GM23248 (cell line): Measurements from ENCODE around the gene PPP1R37. TPM values are rescaled to one million over a fixed set of nuclear protein-coding genes. Genes with fewer than 3 reads are reported as not detected.

Experiments
- DNase-seq: peaks from one replicate; pipeline ENCODE4 v3.0.0-alpha.2; 2015
- H2AFZ ChIP-seq: fragments of 200-600 bp; sonication (generic); 2 replicates; pipeline ENCODE4 v1.6.1; 2016; ENCODE audit warnings: antibody characterized with exemption
- H3F3A ChIP-seq: fragments of 200-600 bp; sonication (generic); 2 replicates; pipeline ENCODE4 v1.6.1; 2016; ENCODE audit warnings: mild to moderate bottlenecking, antibody characterized with exemption, mixed run types; ENCODE audit not compliant: insufficient read depth
- H3K27ac ChIP-seq: fragments of 200-600 bp; sonication (generic); 2 replicates; pipeline ENCODE4 v1.5.1; 2016; ENCODE audit warnings: mild to moderate bottlenecking
- H3K27me3 ChIP-seq: fragments of 200-600 bp; sonication (generic); replicated peaks from 2 replicates; pipeline ENCODE4 v1.6.1; 2016; ENCODE audit warnings: mild to moderate bottlenecking; ENCODE audit not compliant: insufficient read depth
- H3K36me3 ChIP-seq: fragments of 200-600 bp; sonication (generic); 2 replicates; pipeline ENCODE4 v1.6.1; 2016; ENCODE audit warnings: low read depth, mild to moderate bottlenecking
- H3K4me1 ChIP-seq: fragments of 200-600 bp; sonication (generic); 2 replicates; pipeline ENCODE4 v1.6.1; 2016; ENCODE audit warnings: mild to moderate bottlenecking; ENCODE audit not compliant: insufficient read depth
- H3K4me2 ChIP-seq: fragments of 200-600 bp; sonication (generic); one replicate; pipeline ENCODE4 v1.6.1; 2016; ENCODE audit warnings: mild to moderate bottlenecking; ENCODE audit not compliant: unreplicated experiment
- H3K4me3 ChIP-seq: fragments of 200-600 bp; sonication (generic); 2 replicates; pipeline ENCODE4 v1.5.1; 2016; ENCODE audit warnings: mild to moderate bottlenecking
- H3K79me2 ChIP-seq: fragments of 200-600 bp; sonication (generic); 2 replicates; pipeline ENCODE4 v1.6.1; 2016; ENCODE audit warnings: mild to moderate bottlenecking; ENCODE audit not compliant: insufficient read depth
- H3K9ac ChIP-seq: fragments of 200-600 bp; sonication (generic); 2 replicates; pipeline ENCODE4 v1.6.1; 2016; ENCODE audit warnings: mild to moderate bottlenecking
- H3K9me2 ChIP-seq: fragments of 200-600 bp; sonication (generic); 2 replicates; pipeline ENCODE4 v1.6.1; 2016; ENCODE audit warnings: mixed run types, mild to moderate bottlenecking, moderate library complexity; ENCODE audit not compliant: insufficient read depth
- H3K9me3 ChIP-seq: fragments of 200-600 bp; sonication (generic); one replicate; pipeline ENCODE4 v1.6.1; 2017; ENCODE audit warnings: low read depth
- H4K20me1 ChIP-seq: fragments of 200-600 bp; sonication (generic); 2 replicates; pipeline ENCODE4 v1.6.0; 2016; ENCODE audit not compliant: insufficient read depth
- EZH2 ChIP-seq: fragments of 200-600 bp; sonication (generic); IDR thresholded peaks from 2 replicates; pipeline ENCODE4 v1.6.1; 2018; ENCODE audit warnings: antibody characterized with exemption, mild to moderate bottlenecking; ENCODE audit not compliant: insufficient read depth, poor library complexity, severe bottlenecking
- EZH2phosphoT487 ChIP-seq: fragments of 200-600 bp; sonication (generic); IDR thresholded peaks from 2 replicates; pipeline ENCODE4 v1.6.1; 2018; ENCODE audit warnings: antibody characterized with exemption, moderate library complexity, mild to moderate bottlenecking, low read depth; ENCODE audit not compliant: insufficient read depth
- WGBS, 2 experiments: methylation state at CpG; one replicate each; pipeline ENCODE4 v1.1.6; 2015 to 2017; ENCODE audit warnings: low lambda C conversion rate in 2 of 2, low coverage in 1 of 2; ENCODE audit errors: missing lambda C conversion rate in 2 of 2; 5-methylcytosine and 5-hydroxymethylcytosine counted together
- in situ Hi-C: fragments of 300-500 bp; cut with MboI; formaldehyde crosslinking; loops from 2 replicates; pipeline ENCODE4 v1.15.0; 2020
- polyA plus RNA-seq: library from polyadenylated mRNA; unstranded; fragments of >200 nt; fragmentation: Nextera tagmentation; extraction: Ambion mirVana; gene quantifications from 2 replicates; pipeline ENCODE4 v1.2.1, GENCODE V29; 2016
- total RNA-seq: library from RNA; depleted of rRNA; stranded (reverse); fragments of >200 nt; shearing (Covaris generic); gene quantifications from 2 replicates; pipeline ENCODE4 v1.2.3, GENCODE V29; 2014

PPP1R37 gene
- total and polyA plus RNA-seq, 2 experiments from 2014 or later = 1.9 to 43.8 TPM

- Histone ChIP-seq H3K27me3 (no peaks in the 10 kb centered on the region), H2AFZ (no peak overlapping the region), H3K4me2 (no peak overlapping the region), H3K9ac (no peak overlapping the region), H3K79me2 (no peaks in the 10 kb centered on the region; the same call in 1 of the 2 replicates), H3K4me1 (no peaks in the 10 kb centered on the region), H3K4me3 (no peak overlapping the region), H3K36me3 (no peaks in the 10 kb centered on the region), H3K9me3 (no peaks in the 10 kb centered on the region), H4K20me1 (no peaks in the 10 kb centered on the region), H3F3A (no peaks in the 10 kb centered on the region), H3K27ac (no peak overlapping the region), H3K9me2 (no peaks in the 10 kb centered on the region)
- in situ Hi-C loops = no loop called here
- no peak for DNase-seq
- no peak for TF ChIP-seq EZH2
- no peak for TF ChIP-seq EZH2phosphoT487
- WGBS, 2 experiments = 72% methylated on average over 6 to 9 of the region's 9 CpGs
These were observed 49.7 kb downstream of the PPP1R37 start for GRCh38 chr19:45142726-45143110.

- Histone ChIP-seq H3K4me2 (no peak overlapping the region), H3K9ac (no peak overlapping the region), H3F3A (no peaks in the 10 kb centered on the region), H3K79me2 (no peaks in the 10 kb centered on the region; the same call in 1 of the 2 replicates), H3K27me3 (no peaks in the 10 kb centered on the region), H2AFZ (no peak overlapping the region), H4K20me1 (no peaks in the 10 kb centered on the region), H3K4me3 (no peak overlapping the region), H3K9me2 (no peaks in the 10 kb centered on the region), H3K4me1 (no peaks in the 10 kb centered on the region), H3K36me3 (no peaks in the 10 kb centered on the region), H3K27ac (no peak overlapping the region), H3K9me3 (no peaks in the 10 kb centered on the region)
- in situ Hi-C loops = no loop called here
- no peak for DNase-seq
- no peak for TF ChIP-seq EZH2
- no peak for TF ChIP-seq EZH2phosphoT487
- WGBS, 2 experiments = 96 to 98% methylated on average over 25 to 51 of the region's 53 CpGs
These were observed 51.7 kb downstream of the PPP1R37 start for GRCh38 chr19:45144431-45145269.

GRCh38 chr19:45145270-45146189 lies 52.6 kb downstream of the PPP1R37 start:
- Histone ChIP-seq H4K20me1 (no peaks in the 10 kb centered on the region), H3K79me2 (no peaks in the 10 kb centered on the region), H3K9me2 (no peaks in the 10 kb centered on the region), H3K4me3 (no peak overlapping the region), H3K27ac (no peak overlapping the region), H3K36me3 (no peaks in the 10 kb centered on the region), H3K27me3 (no peaks in the 10 kb centered on the region), H3K9ac (no peak overlapping the region), H3K4me2 (no peak overlapping the region), H3K9me3 (no peaks in the 10 kb centered on the region), H3F3A (no peaks in the 10 kb centered on the region), H2AFZ (no peak overlapping the region), H3K4me1 (no peaks in the 10 kb centered on the region)
- DNase-seq = no peak
- TF ChIP-seq EZH2 (no peak), EZH2phosphoT487 (no peak)
- in situ Hi-C loops = no loop called here
- 91 to 97% methylated on average over 26 to 54 of the region's 54 CpGs for WGBS, 2 experiments

- Histone ChIP-seq H3K4me1 (no peaks in the 10 kb centered on the region), H3K79me2 (no peaks in the 10 kb centered on the region), H3K27ac (no peak overlapping the region), H3K9me2 (no peaks in the 10 kb centered on the region), H3K9me3 (no peaks in the 10 kb centered on the region), H3F3A (no peaks in the 10 kb centered on the region), H3K4me3 (no peak overlapping the region), H3K27me3 (no peaks in the 10 kb centered on the region), H4K20me1 (no peaks in the 10 kb centered on the region), H3K9ac (no peak overlapping the region), H2AFZ (no peak overlapping the region), H3K4me2 (no peak overlapping the region), H3K36me3 (no peaks in the 10 kb centered on the region)
- in situ Hi-C loops = no loop called here
- TF ChIP-seq EZH2 = no peak
- TF ChIP-seq EZH2phosphoT487 = no peak
- no peak for DNase-seq
- WGBS, 2 experiments = 84 to 86% methylated on average over 10 to 13 of the region's 13 CpGs
These were observed 53.3 kb downstream of the PPP1R37 start for GRCh38 chr19:45146251-45146650.
